SK-N-SH (cell line): ENCODE measurements around the gene CHM.

Experiments used
- EP300 ChIP-seq, 2 experiments: IDR thresholded peaks; 2 replicates each; pipeline versions ENCODE4 v1.4.0 to v1.6.1; 2012; ENCODE audit warnings: borderline replicate concordance in 1 of 2, low read depth in 1 of 2, low read length in 1 of 2
- FOSL2 ChIP-seq: IDR thresholded peaks from 2 replicates; pipeline ENCODE4 v1.4.0; 2012; ENCODE audit warnings: low read depth, mild to moderate bottlenecking, moderate library complexity, borderline replicate concordance
- NFIC ChIP-seq: IDR thresholded peaks from 2 replicates; pipeline ENCODE4 v1.4.0; 2012; ENCODE audit warnings: borderline replicate concordance
- POLR2AphosphoS5 ChIP-seq: IDR thresholded peaks from 2 replicates; pipeline ENCODE4 v1.6.1; 2012; ENCODE audit warnings: low read depth, low read length
- SMC3 ChIP-seq: IDR thresholded peaks from 2 replicates; pipeline ENCODE4 v1.6.1; 2012; ENCODE audit warnings: low read depth, low read length, improper control_type of control experiment

DNA sequence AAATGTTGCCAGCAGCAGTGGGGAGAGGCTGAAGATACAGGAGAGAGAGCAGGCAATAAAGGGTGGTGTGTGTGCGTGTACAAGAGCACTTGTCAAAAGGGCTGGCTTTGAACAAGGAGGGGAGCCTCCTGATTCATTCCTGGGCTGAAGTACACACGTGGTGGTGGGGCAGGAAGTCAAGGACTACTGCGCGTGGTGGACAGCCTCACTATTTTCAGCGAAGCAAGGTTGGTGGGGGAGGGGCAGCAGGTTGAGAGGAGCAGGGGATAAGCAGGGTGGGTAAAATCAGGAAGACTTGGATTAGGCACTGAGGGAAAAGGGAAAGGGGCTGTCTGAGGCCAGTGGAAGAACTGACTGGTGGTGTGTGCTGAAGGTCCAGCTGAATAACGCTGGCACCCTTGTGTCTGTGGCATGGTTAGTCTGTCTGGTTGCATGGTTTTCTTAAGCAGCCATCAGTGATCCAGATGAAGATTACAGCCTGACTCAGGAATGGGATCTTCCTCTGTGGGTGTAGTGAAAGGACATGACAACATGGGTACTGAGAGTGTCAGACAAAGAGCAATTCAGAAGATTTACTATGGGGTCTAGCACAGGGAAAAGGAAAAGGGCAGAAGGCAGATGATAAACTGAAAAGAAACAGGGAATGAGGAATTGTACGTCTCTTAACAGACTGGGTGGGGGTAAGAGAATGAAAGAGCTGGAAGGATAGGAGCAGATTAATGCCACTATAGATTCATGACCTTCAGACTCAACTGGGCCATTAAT is 149.8 kb downstream of the CHM start:
- TF ChIP-seq SMC3, result no peak
- no peak for TF ChIP-seq POLR2AphosphoS5
- TF ChIP-seq NFIC, result no peak
- TF ChIP-seq EP300 (IDR thresholded peaks at IDR 0.05; ENCODE audit: borderline replicate concordance in 1 of 2, low read depth in 1 of 2, low read length in 1 of 2), result no peak
- TF ChIP-seq FOSL2, result no peak
